AG09309 (cell line): ENCODE measurements around the gene PRUNE1.

Experiments used
- DNase-seq: peaks from one replicate; pipeline ENCODE4 v3.0.0-alpha.2; 2010; ENCODE audit warnings: low read depth
- H3K4me3 ChIP-seq: 2 replicates; pipeline ENCODE4 v1.5.1; 2011; ENCODE audit warnings: mild to moderate bottlenecking, low read depth, low read length, moderate library complexity; ENCODE audit not compliant: control insufficient read depth
- CTCF ChIP-seq: IDR thresholded peaks from 2 replicates; pipeline ENCODE4 v1.5.1; 2011; ENCODE audit warnings: mild to moderate bottlenecking, low read depth, low read length, inconsistent platforms; ENCODE audit not compliant: insufficient read depth, control insufficient read depth; ENCODE audit errors: missing control alignments

PRUNE1 gene

GRCh38 chr1:151008244-151009205, at the start of gene PRUNE1:
TSS of gene PRUNE1 (plus strand) at chr1:151008449. CDS start at chr1:151008633, 184 bp downstream.
- DNase-seq, result peak; percentile 80
- no peak for TF ChIP-seq CTCF
- H3K4me3 ChIP-seq, result peak within 1 kb of the TSS; percentile 93

GRCh38 chr1:150960646-150961045, 47.6 kb upstream of the PRUNE1 start:
- H3K4me3 ChIP-seq, result no peak overlapping the region
- TF ChIP-seq CTCF, result no peak
- DNase-seq, result no peak

GRCh38 chr1:150961756-150962155, 46.5 kb upstream of the PRUNE1 start:
- DNase-seq, result no peak
- TF ChIP-seq CTCF, result no peak
- no peak overlapping the region for H3K4me3 ChIP-seq

GRCh38 chr1:150963321-150964163, 44.7 kb upstream of the PRUNE1 start:
- DNase-seq, result no peak
- no peak for TF ChIP-seq CTCF
- no peak overlapping the region for H3K4me3 ChIP-seq

GRCh38 chr1:150964164-150964489, 44.1 kb upstream of the PRUNE1 start:
- H3K4me3 ChIP-seq, result no peak overlapping the region
- TF ChIP-seq CTCF, result no peak
- no peak for DNase-seq

- TF ChIP-seq CTCF, result no peak
- no peak for DNase-seq
- no peak overlapping the region for H3K4me3 ChIP-seq
Measured at GRCh38 chr1:150965605-150966004, 42.6 kb upstream of the PRUNE1 start.
